ENCODE measurements around the gene ZBTB49. TPM values are rescaled to one million over a fixed set of nuclear protein-coding genes. Genes with fewer than 3 reads are reported as not detected.

Gene ZBTB49
- total and polyA plus RNA-seq, 2 of the 13 experiments (the other 11 are each of a cell fraction or from before 2014, with no cell fraction given), result 3.3 to 4.3 TPM

DNA sequence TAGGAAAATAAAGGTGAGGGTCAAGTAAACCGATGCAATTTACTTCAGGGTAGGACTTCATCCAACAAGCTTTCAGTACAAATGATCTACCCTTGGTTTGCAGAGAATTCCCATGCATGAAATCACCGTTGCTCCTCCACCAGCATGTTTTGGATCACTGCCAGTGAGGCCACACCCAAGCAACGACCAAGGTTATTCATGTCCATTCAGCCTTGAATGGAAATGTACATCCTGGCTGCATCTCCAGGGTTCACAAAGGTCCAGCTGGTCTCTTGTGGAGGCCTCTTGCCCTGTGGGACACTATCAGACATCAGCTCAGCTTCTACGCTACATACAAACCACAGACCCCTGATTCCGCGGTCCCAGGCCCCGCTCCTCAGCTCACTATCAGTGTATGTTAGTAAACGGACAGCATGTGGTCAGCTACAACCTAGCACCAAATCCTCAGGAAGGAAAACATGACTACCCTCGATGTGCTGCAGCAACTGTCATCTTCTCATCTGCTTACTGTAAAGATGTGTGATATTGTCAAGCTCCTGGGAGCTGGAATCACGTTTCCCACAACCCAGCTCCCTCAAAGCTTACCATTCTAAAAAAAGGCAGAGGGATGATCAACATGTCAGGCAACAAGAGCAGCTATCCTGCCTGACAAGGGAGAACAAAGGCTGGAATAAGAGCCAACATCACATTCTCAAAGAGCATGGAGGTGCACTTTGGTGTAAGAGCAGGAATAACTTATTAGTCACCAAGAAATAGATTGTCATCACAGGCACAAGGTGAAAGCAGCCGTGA is 5.0 kb upstream of the ZBTB49 start (continued):
- TF ChIP-seq, protein P1, sequence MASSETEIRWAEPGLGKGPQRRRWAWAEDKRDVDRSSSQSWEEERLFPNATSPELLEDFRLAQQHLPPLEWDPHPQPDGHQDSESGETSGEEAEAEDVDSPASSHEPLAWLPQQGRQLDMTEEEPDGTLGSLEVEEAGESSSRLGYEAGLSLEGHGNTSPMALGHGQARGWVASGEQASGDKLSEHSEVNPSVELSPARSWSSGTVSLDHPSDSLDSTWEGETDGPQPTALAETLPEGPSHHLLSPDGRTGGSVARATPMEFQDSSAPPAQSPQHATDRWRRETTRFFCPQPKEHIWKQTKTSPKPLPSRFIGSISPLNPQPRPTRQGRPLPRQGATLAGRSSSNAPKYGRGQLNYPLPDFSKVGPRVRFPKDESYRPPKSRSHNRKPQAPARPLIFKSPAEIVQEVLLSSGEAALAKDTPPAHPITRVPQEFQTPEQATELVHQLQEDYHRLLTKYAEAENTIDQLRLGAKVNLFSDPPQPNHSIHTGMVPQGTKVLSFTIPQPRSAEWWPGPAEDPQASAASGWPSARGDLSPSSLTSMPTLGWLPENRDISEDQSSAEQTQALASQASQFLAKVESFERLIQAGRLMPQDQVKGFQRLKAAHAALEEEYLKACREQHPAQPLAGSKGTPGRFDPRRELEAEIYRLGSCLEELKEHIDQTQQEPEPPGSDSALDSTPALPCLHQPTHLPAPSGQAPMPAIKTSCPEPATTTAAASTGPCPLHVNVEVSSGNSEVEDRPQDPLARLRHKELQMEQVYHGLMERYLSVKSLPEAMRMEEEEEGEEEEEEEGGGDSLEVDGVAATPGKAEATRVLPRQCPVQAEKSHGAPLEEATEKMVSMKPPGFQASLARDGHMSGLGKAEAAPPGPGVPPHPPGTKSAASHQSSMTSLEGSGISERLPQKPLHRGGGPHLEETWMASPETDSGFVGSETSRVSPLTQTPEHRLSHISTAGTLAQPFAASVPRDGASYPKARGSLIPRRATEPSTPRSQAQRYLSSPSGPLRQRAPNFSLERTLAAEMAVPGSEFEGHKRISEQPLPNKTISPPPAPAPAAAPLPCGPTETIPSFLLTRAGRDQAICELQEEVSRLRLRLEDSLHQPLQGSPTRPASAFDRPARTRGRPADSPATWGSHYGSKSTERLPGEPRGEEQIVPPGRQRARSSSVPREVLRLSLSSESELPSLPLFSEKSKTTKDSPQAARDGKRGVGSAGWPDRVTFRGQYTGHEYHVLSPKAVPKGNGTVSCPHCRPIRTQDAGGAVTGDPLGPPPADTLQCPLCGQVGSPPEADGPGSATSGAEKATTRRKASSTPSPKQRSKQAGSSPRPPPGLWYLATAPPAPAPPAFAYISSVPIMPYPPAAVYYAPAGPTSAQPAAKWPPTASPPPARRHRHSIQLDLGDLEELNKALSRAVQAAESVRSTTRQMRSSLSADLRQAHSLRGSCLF (CRISPR knock-in tag; IDR thresholded peaks at IDR 0.05; ENCODE audit: borderline replicate concordance), result no peak
- TF ChIP-seq EP300 (IDR thresholded peaks at IDR 0.05; ENCODE audit: low read depth in 2 of 2, low read length in 2 of 2) (peak in 1 of 2 experiments; percentile 25; a peak in 1 of 4 replicates), EP300 (CRISPR knock-in tag; IDR thresholded peaks at IDR 0.05; ENCODE audit: borderline replicate concordance) (no peak), RARA (CRISPR knock-in tag; IDR thresholded peaks at IDR 0.05) (0 out of 2 replicates have a peak, but pooled peaks have one; percentile 35), DMAP1 (CRISPR knock-in tag; IDR thresholded peaks at IDR 0.05) (no peak), SOX13 (IDR thresholded peaks at IDR 0.05) (no peak), SOX13 (CRISPR knock-in tag; conservative IDR thresholded peaks at IDR 0.05 in 1 of 2, IDR thresholded peaks at IDR 0.05 in 1 of 2) (peak in 1 of 2 experiments; percentile 35; a peak in 1 of 4 replicates), ZSCAN22 (CRISPR knock-in tag; IDR thresholded peaks at IDR 0.05) (no peak), ZNF24 (IDR thresholded peaks at IDR 0.05) (no peak), NR2F6 (IDR thresholded peaks at IDR 0.05) (peak; percentile 37; the same call in 1 of the 2 replicates), NR2F6 (CRISPR knock-in tag; IDR thresholded peaks at IDR 0.05) (no peak), SALL1 (CRISPR knock-in tag; IDR thresholded peaks at IDR 0.05) (0 out of 2 replicates have a peak, but pooled peaks have one; percentile 16), CHCHD3 (CRISPR knock-in tag; IDR thresholded peaks at IDR 0.05) (no peak), SNRNP70 (IDR thresholded peaks at IDR 0.05; ENCODE audit: low read depth, low read length) (no peak)
- TF ChIP-seq, protein P2, sequence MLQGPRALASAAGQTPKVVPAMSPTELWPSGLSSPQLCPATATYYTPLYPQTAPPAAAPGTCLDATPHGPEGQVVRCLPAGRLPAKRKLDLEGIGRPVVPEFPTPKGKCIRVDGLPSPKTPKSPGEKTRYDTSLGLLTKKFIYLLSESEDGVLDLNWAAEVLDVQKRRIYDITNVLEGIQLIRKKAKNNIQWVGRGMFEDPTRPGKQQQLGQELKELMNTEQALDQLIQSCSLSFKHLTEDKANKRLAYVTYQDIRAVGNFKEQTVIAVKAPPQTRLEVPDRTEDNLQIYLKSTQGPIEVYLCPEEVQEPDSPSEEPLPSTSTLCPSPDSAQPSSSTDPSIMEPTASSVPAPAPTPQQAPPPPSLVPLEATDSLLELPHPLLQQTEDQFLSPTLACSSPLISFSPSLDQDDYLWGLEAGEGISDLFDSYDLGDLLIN (CRISPR knock-in tag; IDR thresholded peaks at IDR 0.05; ENCODE audit: borderline replicate concordance), result no peak
- TF ChIP-seq, protein P3, sequence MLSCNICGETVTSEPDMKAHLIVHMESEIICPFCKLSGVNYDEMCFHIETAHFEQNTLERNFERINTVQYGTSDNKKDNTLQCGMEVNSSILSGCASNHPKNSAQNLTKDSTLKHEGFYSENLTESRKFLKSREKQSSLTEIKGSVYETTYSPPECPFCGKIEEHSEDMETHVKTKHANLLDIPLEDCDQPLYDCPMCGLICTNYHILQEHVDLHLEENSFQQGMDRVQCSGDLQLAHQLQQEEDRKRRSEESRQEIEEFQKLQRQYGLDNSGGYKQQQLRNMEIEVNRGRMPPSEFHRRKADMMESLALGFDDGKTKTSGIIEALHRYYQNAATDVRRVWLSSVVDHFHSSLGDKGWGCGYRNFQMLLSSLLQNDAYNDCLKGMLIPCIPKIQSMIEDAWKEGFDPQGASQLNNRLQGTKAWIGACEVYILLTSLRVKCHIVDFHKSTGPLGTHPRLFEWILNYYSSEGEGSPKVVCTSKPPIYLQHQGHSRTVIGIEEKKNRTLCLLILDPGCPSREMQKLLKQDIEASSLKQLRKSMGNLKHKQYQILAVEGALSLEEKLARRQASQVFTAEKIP (CRISPR knock-in tag; IDR thresholded peaks at IDR 0.05; ENCODE audit: borderline replicate concordance), result no peak
- TF ChIP-seq, protein P4, sequence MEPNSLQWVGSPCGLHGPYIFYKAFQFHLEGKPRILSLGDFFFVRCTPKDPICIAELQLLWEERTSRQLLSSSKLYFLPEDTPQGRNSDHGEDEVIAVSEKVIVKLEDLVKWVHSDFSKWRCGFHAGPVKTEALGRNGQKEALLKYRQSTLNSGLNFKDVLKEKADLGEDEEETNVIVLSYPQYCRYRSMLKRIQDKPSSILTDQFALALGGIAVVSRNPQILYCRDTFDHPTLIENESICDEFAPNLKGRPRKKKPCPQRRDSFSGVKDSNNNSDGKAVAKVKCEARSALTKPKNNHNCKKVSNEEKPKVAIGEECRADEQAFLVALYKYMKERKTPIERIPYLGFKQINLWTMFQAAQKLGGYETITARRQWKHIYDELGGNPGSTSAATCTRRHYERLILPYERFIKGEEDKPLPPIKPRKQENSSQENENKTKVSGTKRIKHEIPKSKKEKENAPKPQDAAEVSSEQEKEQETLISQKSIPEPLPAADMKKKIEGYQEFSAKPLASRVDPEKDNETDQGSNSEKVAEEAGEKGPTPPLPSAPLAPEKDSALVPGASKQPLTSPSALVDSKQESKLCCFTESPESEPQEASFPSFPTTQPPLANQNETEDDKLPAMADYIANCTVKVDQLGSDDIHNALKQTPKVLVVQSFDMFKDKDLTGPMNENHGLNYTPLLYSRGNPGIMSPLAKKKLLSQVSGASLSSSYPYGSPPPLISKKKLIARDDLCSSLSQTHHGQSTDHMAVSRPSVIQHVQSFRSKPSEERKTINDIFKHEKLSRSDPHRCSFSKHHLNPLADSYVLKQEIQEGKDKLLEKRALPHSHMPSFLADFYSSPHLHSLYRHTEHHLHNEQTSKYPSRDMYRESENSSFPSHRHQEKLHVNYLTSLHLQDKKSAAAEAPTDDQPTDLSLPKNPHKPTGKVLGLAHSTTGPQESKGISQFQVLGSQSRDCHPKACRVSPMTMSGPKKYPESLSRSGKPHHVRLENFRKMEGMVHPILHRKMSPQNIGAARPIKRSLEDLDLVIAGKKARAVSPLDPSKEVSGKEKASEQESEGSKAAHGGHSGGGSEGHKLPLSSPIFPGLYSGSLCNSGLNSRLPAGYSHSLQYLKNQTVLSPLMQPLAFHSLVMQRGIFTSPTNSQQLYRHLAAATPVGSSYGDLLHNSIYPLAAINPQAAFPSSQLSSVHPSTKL (CRISPR knock-in tag; IDR thresholded peaks at IDR 0.05), result peak; percentile 44; the same call in 1 of the 2 replicates
